GM19099 (cell line): Measurements from ENCODE around the gene WBP4.

Experiments used
- POLR2A ChIP-seq: IDR thresholded peaks from 3 replicates; pipeline ENCODE4 v1.6.1; 2011; ENCODE audit warnings: low read depth; ENCODE audit not compliant: insufficient read length; ENCODE audit errors: extremely low read depth

Gene WBP4

GRCh38 chr13:41060082-41060723, 1.1 kb upstream of the WBP4 start:
- peak; percentile 84 for TF ChIP-seq POLR2A

GRCh38 chr13:41060724-41061074, 610 bp upstream of the WBP4 start:
- TF ChIP-seq POLR2A, result no peak

- TF ChIP-seq POLR2A, result no peak
Measured at GRCh38 chr13:41061914-41062837, 867 bp downstream of the WBP4 start.

- TF ChIP-seq POLR2A, result no peak
Measured at GRCh38 chr13:41064493-41064892, 3.2 kb downstream of the WBP4 start.

- no peak for TF ChIP-seq POLR2A
Measured at GRCh38 chr13:41065078-41065477, 3.8 kb downstream of the WBP4 start.

- no peak for TF ChIP-seq POLR2A
Measured at GRCh38 chr13:41074523-41074922, 13.2 kb downstream of the WBP4 start.

- no peak for TF ChIP-seq POLR2A
Measured at GRCh38 chr13:41075034-41075433, 13.7 kb downstream of the WBP4 start.

- no peak for TF ChIP-seq POLR2A
Measured at GRCh38 chr13:41075485-41075884, 14.2 kb downstream of the WBP4 start.

GRCh38 chr13:41077475-41077874, 16.2 kb downstream of the WBP4 start:
- no peak for TF ChIP-seq POLR2A

- no peak for TF ChIP-seq POLR2A
Measured at GRCh38 chr13:41079725-41080124, 18.4 kb downstream of the WBP4 start.

GRCh38 chr13:41085961-41086585, 24.8 kb downstream of the WBP4 start:
- TF ChIP-seq POLR2A, result no peak

- no peak for TF ChIP-seq POLR2A
Measured at GRCh38 chr13:41098761-41099160, 37.5 kb downstream of the WBP4 start.

GRCh38 chr13:41099986-41100385, 38.7 kb downstream of the WBP4 start:
- TF ChIP-seq POLR2A, result no peak

GRCh38 chr13:41107104-41107571, 45.8 kb downstream of the WBP4 start:
- no peak for TF ChIP-seq POLR2A

- TF ChIP-seq POLR2A, result no peak
Measured at GRCh38 chr13:41107584-41108014, 46.3 kb downstream of the WBP4 start.
